CD4-positive, alpha-beta memory T cell (primary cell): ENCODE measurements around the gene PTGFRN. TPM values are rescaled to one million over a fixed set of nuclear protein-coding genes. Genes with fewer than 3 reads are reported as not detected.
A peak's percentile ranks its signal among the peaks of the same experiment; 100 is the strongest.
"Not testable (repeated sequence)": the region's sequence is repeated elsewhere in the genome, so short reads cannot be mapped to it uniquely, and the experiment has no call there.

Experiments
- CTCF ChIA-PET: fragments of 350-600 bp; sonication (Branson Sonifier 250); formaldehyde crosslinking; loops from one replicate; lab custom pipeline; 2021; ENCODE audit warnings: inconsistent platforms; ENCODE audit not compliant: partially characterized antibody; lab: Charles Lee
- POLR2A ChIA-PET: fragments of 350-600 bp; sonication (Branson Sonifier 250); formaldehyde crosslinking; loops from one replicate; lab custom pipeline; 2021; ENCODE audit not compliant: partially characterized antibody; lab: Charles Lee
- DNase-seq, 5 donors: peaks; one replicate each; pipeline versions ENCODE4 v3.0.0 to v3.0.0-alpha.2; 2020 to 2022; ENCODE audit warnings: mixed read lengths in 1 of 5
- H3K27ac ChIP-seq: one replicate; pipeline ENCODE4 v1.7.0; 2013; ENCODE audit warnings: low read depth, low read length
- H3K27me3 ChIP-seq: 2 replicates; pipeline ENCODE4 v1.7.0; 2013; ENCODE audit warnings: mild to moderate bottlenecking, low read length, moderate library complexity; ENCODE audit not compliant: insufficient read depth
- H3K36me3 ChIP-seq: 2 replicates; pipeline ENCODE4 v1.7.0; 2013; ENCODE audit warnings: mild to moderate bottlenecking, low read length, moderate library complexity; ENCODE audit not compliant: insufficient read depth
- H3K4me1 ChIP-seq: 2 replicates; pipeline ENCODE4 v1.7.0; 2013; ENCODE audit warnings: mild to moderate bottlenecking, low read length, moderate library complexity; ENCODE audit not compliant: insufficient read depth
- H3K4me3 ChIP-seq, 2 donors: one replicate each; pipeline ENCODE4 v1.7.0; 2013; ENCODE audit warnings: low read length in 2 of 2, mild to moderate bottlenecking in 1 of 2
- H3K9me3 ChIP-seq, 2 donors: one replicate each; pipeline ENCODE4 v1.7.0; 2013; ENCODE audit warnings: low read length in 2 of 2, control low read depth in 1 of 2; ENCODE audit not compliant: control insufficient read depth in 1 of 2
- H3K27ac Mint-ChIP-seq, 7 donors: one replicate each; pipeline ENCODE4 v1.8.0; 2020 to 2021; ENCODE audit warnings: mixed read lengths in 7 of 7, mild to moderate bottlenecking in 6 of 7, inconsistent platforms in 3 of 7, moderate library complexity in 3 of 7
- H3K27me3 Mint-ChIP-seq, 2 donors: one replicate each; pipeline ENCODE4 v1.8.0; 2020 to 2021; ENCODE audit warnings: mixed read lengths in 2 of 2
- H3K36me3 Mint-ChIP-seq, 2 donors: one replicate each; pipeline ENCODE4 v1.8.0; 2020 to 2021; ENCODE audit warnings: mixed read lengths in 2 of 2, inconsistent platforms in 1 of 2, mild to moderate bottlenecking in 1 of 2
- H3K4me1 Mint-ChIP-seq, 4 donors: one replicate each; pipeline ENCODE4 v1.8.0; 2020 to 2021; ENCODE audit warnings: mixed read lengths in 4 of 4, mild to moderate bottlenecking in 1 of 4
- H3K4me3 Mint-ChIP-seq, 8 donors: one replicate each; pipeline ENCODE4 v1.8.0; 2020 to 2021; ENCODE audit warnings: mixed read lengths in 8 of 8, mild to moderate bottlenecking in 7 of 8, moderate library complexity in 6 of 8, inconsistent platforms in 3 of 8
- H3K9me3 Mint-ChIP-seq, 8 donors: one replicate each; pipeline ENCODE4 v1.8.0; 2020 to 2021; ENCODE audit warnings: mixed read lengths in 8 of 8, mild to moderate bottlenecking in 5 of 8, inconsistent platforms in 3 of 8, moderate library complexity in 1 of 8
- intact Hi-C: fragments of 100-400 bp; cut with micrococcal nuclease; formaldehyde crosslinking; loops from one replicate; pipeline ENCODE4 v1.15.1; 2023
- polyA plus RNA-seq, 2 donors: library from polyadenylated mRNA; unstranded; fragments of 300-500 nt; fragmentation: Illumina TruSeq; gene quantifications; one replicate each; pipeline ENCODE4 v1.2.3, GENCODE V29; 2021
- total RNA-seq, 2 experiments: library from RNA; stranded (reverse); gene quantifications; one replicate each; pipeline ENCODE4 v1.2.3, GENCODE V29; 2021

The PTGFRN gene
- total RNA-seq (under 1 TPM; 0.44 to 0.55 TPM), polyA plus RNA-seq (under 1 TPM in 1 of 2 donors, not detected in 1; 0.39 TPM)

DNA sequence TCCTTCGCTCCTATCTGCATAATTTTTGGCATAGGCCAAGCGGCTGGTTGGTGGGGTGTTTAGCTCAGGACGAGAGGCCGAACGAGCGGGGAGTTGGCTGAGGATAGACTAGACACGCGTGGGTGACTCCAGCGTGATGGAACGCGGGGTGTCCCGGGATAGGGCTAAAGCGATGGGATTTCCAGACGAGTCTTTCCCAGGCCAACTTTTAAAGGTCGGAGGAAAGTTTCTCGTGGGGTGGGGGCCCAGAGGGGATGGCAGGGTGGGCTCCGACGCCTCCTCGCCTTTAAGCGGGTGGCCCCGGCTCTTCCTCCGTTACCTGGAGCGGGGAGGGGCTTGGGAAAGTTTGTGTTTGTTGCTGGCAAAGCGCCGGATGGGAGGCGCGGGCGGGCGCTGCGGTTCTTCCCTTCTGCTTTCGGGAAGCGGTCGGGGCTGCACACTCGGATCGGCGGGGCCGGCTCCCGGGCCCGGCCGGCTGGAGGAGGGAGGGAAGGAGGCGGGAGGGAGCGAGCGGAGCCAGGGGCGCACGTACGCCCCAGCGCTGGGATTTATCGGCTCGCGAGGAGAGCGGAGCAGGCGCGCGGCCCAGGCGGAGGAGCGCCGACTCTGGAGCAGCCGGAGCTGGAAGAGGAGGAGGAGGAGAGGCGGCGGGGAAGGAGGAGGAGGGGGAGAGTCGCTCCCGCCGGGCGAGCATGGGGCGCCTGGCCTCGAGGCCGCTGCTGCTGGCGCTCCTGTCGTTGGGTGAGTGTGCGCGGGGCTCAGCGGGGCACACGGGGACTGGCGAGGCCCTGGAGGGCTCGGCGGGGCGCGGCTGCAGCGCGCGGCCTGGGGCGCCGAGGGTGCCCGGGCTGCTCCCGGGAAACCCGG is at the start of gene PTGFRN:
Gene PTGFRN (plus strand): TSS at position 405 of the 867 bp plus-strand sequence. CDS start 288 bp downstream, at position 693.
- peaks cover 1 to 7% (median 4%) of the 10 kb centered on the region in 4 donors for H3K4me1 Mint-ChIP-seq
- no peaks in the 10 kb centered on the region for H3K36me3 Mint-ChIP-seq
- Histone ChIP-seq H3K4me1 (peaks cover 13% of the 10 kb centered on the region), H3K27ac (no peak within 1 kb of the TSS), H3K27me3 (no peaks in the 10 kb centered on the region), H3K9me3 (no peaks in the 10 kb centered on the region), H3K36me3 (no peaks in the 10 kb centered on the region), H3K4me3 (peak within 1 kb of the TSS; percentile 18 to 54)
- H3K27me3 Mint-ChIP-seq, result no peaks in the 10 kb centered on the region
- CTCF ChIA-PET, result no interaction called here
- peak within 1 kb of the TSS; percentile 77 to 90 (median 84) for H3K4me3 Mint-ChIP-seq
- peak within 1 kb of the TSS in 4 of 7 donors; percentile 5 to 67 (median 32) for H3K27ac Mint-ChIP-seq
- intact Hi-C loops, result loop anchor here (10.0 kb wide), 1 partner anchor 95 kb away; the partner anchor contains the start of gene CD101
- H3K9me3 Mint-ChIP-seq, result no peaks in the 10 kb centered on the region
- peak in 3 of 5 donors; percentile 12 to 19 (median 19) for DNase-seq
- POLR2A ChIA-PET, result interaction anchor here (0.9 to 2.4 kb wide), 2 partner anchors 32 to 77 kb away, joined by 4 to 8 read pairs; no protein-coding TSS in a partner anchor

DNA sequence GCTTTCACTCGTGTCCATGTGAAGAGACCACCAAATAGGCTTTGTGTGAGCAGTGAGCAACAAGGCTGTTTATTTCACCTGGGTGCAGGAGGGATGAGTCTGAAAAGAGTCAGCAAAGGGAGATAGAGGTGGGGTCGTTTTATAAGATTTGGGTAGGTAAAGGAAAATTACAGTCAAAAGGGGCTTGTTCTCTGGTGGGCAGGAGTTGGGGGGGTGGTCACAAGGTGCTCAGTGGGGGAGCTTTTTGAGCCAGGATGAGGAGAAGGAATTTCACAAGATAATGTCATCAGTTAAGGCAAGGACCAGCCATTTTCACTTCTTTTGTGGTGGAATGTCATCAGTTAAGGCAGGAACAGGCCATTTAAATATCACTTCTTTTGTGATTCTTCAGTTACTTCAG is 49.5 kb upstream of the PTGFRN start:
- H3K9me3 Mint-ChIP-seq, H3K4me3 Mint-ChIP-seq, H3K27me3 ChIP-seq, H3K36me3 Mint-ChIP-seq, POLR2A ChIA-PET, H3K9me3 ChIP-seq, DNase-seq, intact Hi-C loops, H3K27me3 Mint-ChIP-seq, H3K4me1 ChIP-seq, H3K36me3 ChIP-seq, H3K27ac ChIP-seq, H3K4me1 Mint-ChIP-seq, H3K4me3 ChIP-seq, CTCF ChIA-PET: not testable (repeated sequence)
- H3K27ac Mint-ChIP-seq, result peak overlapping the region in 1 of 7 donors; percentile 23

DNA sequence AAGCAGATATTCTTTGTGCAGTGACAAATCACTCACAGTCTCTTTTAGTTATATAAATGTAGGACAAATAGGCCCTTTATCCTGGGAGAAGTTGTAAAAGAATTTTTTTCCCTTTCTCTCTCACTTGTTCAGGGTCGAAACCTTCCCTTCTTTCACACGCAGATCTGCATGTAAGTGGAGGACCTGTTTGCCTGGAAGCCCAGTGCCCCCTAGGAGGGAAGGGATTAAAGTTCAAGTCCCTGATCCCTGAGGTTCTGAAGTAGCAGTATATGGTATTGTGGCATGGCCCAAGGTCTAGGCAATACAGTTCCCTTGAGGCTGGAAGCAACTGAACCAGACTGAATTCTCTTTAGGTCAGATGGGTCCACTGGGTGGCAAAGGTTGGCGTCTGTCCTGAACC is 48.6 kb upstream of the PTGFRN start:
- POLR2A ChIA-PET, result no interaction called here
- CTCF ChIA-PET, result interaction anchor here (0.7 kb wide), 1 partner anchor 68 kb away, joined by 3 read pairs; no protein-coding TSS in a partner anchor
- H3K36me3 ChIP-seq, result no peaks in the 10 kb centered on the region

DNA sequence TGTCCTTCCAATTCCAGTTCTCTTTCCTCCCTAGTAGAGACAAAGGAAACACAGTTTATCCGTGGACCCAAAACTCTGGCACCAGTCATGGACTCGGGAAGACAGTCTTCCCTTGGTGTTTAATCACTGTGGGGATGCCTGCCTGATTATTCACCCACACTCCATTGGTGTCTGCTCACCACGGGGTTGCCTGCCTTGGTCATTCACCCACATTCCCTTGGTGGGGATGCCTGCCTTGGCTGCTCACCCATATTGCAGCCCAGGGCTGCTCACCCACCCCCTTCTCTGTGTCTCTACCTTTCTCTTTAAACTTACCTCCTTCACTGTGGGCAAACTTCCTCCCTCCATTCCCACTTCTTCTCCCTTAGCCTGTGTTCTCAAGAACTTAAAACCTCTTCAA is 46.7 kb upstream of the PTGFRN start:
- H3K4me1 Mint-ChIP-seq, H3K36me3 ChIP-seq, CTCF ChIA-PET, POLR2A ChIA-PET, H3K4me1 ChIP-seq, intact Hi-C loops, DNase-seq, H3K9me3 Mint-ChIP-seq, H3K27ac Mint-ChIP-seq, H3K4me3 ChIP-seq, H3K9me3 ChIP-seq, H3K36me3 Mint-ChIP-seq, H3K27me3 Mint-ChIP-seq, H3K4me3 Mint-ChIP-seq, H3K27ac ChIP-seq, H3K27me3 ChIP-seq: not testable (repeated sequence)

More for the DNA sequence above, 48.6 kb upstream of the PTGFRN start:
- no peak overlapping the region for H3K4me3 Mint-ChIP-seq
- Histone ChIP-seq H3K27me3 (no peaks in the 10 kb centered on the region), H3K27ac (no peak overlapping the region), H3K9me3 (no peaks in the 10 kb centered on the region), H3K4me3 (no peak overlapping the region), H3K4me1 (no peaks in the 10 kb centered on the region)
- DNase-seq, result no peak
- H3K36me3 Mint-ChIP-seq, result no peaks in the 10 kb centered on the region
- no peaks in the 10 kb centered on the region for H3K27me3 Mint-ChIP-seq
- intact Hi-C loops, result no loop called here
- H3K27ac Mint-ChIP-seq, result no peak overlapping the region
- no peaks in the 10 kb centered on the region for H3K9me3 Mint-ChIP-seq
- peaks cover 0 to 6% (median under 1%) of the 10 kb centered on the region in 4 donors for H3K4me1 Mint-ChIP-seq

DNA sequence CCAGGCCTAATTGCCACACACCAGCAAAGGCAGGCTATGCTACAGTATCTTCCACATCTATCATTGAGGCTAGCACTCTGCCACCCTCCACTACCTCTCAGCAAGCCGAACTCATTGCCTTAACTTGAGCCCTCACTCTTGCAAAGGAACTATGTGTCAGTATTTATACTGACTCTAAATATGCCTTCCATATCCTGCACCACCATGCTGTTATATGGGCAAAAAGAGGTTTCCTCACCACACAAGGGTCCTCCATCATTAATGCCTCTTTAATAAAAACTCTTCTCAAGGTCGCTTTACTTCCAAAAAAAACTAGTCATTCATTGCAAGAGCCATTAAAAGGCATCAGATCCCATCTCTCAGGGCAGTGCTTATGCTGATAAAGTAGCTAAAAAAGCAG is 43.2 kb upstream of the PTGFRN start:
- POLR2A ChIA-PET, result interaction anchor here (0.7 kb wide), 1 partner anchor 11 kb away, joined by 3 read pairs; no protein-coding TSS in a partner anchor
- H3K36me3 ChIP-seq, intact Hi-C loops, H3K27me3 ChIP-seq, H3K4me1 Mint-ChIP-seq, H3K4me3 ChIP-seq, H3K9me3 ChIP-seq, H3K4me1 ChIP-seq, DNase-seq, H3K27ac ChIP-seq, H3K36me3 Mint-ChIP-seq, H3K4me3 Mint-ChIP-seq, H3K27ac Mint-ChIP-seq, H3K9me3 Mint-ChIP-seq, CTCF ChIA-PET, H3K27me3 Mint-ChIP-seq: not testable (repeated sequence)

DNA sequence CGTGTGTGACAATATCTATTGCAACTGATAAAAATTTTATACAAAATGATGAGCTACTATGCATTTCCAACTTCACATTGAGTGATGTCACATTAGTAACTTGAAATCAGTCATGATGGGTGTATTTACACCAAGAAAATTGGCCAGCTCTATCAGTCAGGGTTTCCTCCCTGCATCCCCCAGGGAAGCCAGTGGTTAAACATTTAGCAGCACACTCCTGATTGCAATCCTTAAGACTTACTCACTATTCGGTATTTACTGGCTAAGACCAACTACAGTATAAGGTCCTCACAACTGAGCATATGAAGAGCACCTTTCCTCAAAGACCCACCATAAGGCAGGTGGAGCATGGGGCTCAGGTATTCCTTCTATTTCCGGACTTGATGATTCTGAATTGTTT is 41.3 kb upstream of the PTGFRN start:
- no peaks in the 10 kb centered on the region for H3K9me3 Mint-ChIP-seq
- Histone ChIP-seq H3K9me3 (peaks cover 0 to 6% of the 10 kb centered on the region in 2 donors), H3K27me3 (no peaks in the 10 kb centered on the region), H3K4me1 (no peaks in the 10 kb centered on the region), H3K27ac (no peak overlapping the region), H3K4me3 (no peak overlapping the region), H3K36me3 (no peaks in the 10 kb centered on the region)
- CTCF ChIA-PET, result no interaction called here
- intact Hi-C loops, result no loop called here
- DNase-seq, result no peak
- no peak overlapping the region for H3K4me3 Mint-ChIP-seq
- no peaks in the 10 kb centered on the region for H3K36me3 Mint-ChIP-seq
- peaks cover 0 to 3% (median under 1%) of the 10 kb centered on the region in 4 donors for H3K4me1 Mint-ChIP-seq
- POLR2A ChIA-PET, result interaction anchor here (1.4 kb wide), 1 partner anchor 9 kb away, joined by 4 read pairs; no protein-coding TSS in a partner anchor
- peaks cover 0 to 5% of the 10 kb centered on the region in 2 donors for H3K27me3 Mint-ChIP-seq
- H3K27ac Mint-ChIP-seq, result no peak overlapping the region

DNA sequence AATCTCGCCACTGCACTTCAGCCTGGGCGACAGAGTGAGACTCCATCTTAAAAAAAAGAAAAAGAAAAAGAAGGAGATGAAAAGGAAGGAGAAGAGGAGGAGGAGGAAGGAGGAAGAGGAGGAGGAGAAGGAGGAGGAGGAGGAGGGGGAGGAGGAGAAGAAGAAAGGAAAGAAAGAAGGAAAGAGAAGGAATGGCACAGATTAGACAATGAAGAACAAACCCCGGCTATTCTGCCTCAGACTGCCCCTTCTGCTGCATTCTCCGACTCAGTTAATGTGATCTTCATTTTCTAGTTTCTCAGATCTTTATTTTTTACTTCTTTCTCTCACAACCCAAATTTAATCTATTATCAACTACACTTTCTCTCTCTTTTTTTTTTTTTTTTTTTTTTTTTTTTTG is 40.1 kb upstream of the PTGFRN start:
- CTCF ChIA-PET, result no interaction called here
- no peaks in the 10 kb centered on the region for H3K9me3 Mint-ChIP-seq

More for the DNA sequence above, 40.1 kb upstream of the PTGFRN start:
- Histone ChIP-seq H3K4me3 (no peak overlapping the region), H3K27me3 (no peaks in the 10 kb centered on the region), H3K36me3 (no peaks in the 10 kb centered on the region), H3K9me3 (peaks cover 0 to 6% of the 10 kb centered on the region in 2 donors), H3K4me1 (peaks cover 7% of the 10 kb centered on the region), H3K27ac (no peak overlapping the region)
- no peak for DNase-seq
- POLR2A ChIA-PET, result no interaction called here
- no peak overlapping the region for H3K4me3 Mint-ChIP-seq
- H3K4me1 Mint-ChIP-seq, result peaks cover 8 to 9% (median 8%) of the 10 kb centered on the region in 4 donors
- intact Hi-C loops, result no loop called here
- no peaks in the 10 kb centered on the region for H3K36me3 Mint-ChIP-seq
- no peak overlapping the region for H3K27ac Mint-ChIP-seq
- H3K27me3 Mint-ChIP-seq, result peaks cover 0 to 5% of the 10 kb centered on the region in 2 donors
